T-helper 2 cell treated with Interferon-gamma antibody and Interleukin-4, amounts not matched to agents 100 ng/mL and 5 ng/mL, for 36 hours (primary cell): ENCODE results near the gene SGCD. TPM values are rescaled to one million over a fixed set of nuclear protein-coding genes. Genes with fewer than 3 reads are reported as not detected.

Experiments
- intact Hi-C: fragments of 100-400 bp; cut with micrococcal nuclease; formaldehyde crosslinking; loops from one replicate; pipeline ENCODE4 v1.15.1; 2023
- total RNA-seq: library from RNA; stranded (reverse); gene quantifications from 2 replicates; pipeline ENCODE4 v1.2.3, GENCODE V29; 2022

Gene SGCD
- total RNA-seq, 1 donor from 2014 or later: not detected

DNA sequence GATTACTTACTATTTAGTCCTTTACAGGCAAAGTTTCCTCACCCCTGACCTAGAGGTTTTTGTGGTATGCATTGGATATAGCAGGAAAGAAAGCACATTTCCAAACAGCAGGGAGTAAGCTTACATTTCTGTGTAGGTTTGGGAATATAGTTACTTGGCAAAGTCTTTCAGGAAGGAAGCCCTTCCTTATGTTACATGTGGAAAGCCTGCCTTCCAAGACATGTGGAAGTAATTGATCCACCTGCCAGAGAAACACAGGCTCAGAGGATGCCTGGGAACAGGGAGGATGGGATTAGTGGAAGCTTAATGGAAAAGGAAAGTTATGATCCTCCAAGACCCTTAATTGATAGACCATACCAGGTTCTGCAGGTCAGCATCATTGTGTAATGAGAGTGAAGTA, 435.8 kb downstream of the SGCD start:
- intact Hi-C loops: no loop called here

DNA sequence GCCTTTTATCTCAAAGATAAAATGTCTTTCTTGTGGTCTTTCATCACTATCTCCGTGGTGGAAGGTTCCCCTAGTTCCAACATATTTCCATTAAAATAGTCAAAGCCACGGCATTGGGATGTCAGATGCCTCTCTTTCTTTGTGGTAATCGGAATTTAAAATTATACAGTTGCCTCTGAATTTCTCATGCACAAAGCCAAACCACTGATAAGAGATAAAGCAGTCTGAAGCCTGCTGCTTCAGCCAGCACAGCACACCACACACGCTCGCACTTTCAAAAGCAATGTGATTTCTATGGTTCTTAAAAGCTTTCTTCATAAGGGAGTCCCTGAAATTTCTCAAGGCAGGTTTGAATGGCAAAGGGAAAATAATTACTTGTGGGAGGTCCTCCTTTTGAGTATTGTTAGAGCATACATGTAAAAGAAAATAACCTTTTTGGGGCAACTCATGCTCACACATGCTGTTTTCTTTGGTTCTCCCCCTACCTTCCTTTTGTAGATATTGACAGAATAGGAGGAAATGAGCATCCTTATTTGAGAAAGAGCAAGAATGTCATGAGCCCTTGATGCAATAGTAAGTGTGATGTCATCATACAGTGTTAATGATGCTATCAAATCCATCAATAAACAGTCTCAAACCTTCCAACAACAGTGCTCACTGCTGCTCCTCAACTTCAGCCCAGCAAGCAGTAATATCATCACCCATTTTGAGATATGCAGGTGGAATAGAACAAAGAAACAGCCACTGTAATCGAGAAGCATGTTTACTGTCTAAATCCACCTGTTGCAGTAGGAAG, 437.4 kb downstream of the SGCD start:
- intact Hi-C loops: no loop called here

DNA sequence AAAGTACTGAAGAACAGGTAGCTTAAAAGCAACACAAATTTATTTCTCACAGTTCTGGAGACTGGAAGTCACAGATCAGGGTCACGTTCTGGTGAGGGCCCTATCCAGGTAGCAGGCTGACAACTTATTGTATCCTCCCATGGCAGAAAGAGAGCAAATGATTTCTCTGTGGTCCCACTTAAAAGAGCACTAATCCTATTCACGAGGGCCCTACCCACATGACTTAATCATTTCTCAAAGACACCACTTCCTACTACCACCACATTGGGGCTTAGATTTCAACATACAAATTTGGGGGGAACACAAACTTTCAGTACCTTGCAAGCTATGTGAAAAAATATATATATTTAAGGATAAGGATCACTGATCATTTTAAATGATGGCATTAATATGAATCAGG, 447.3 kb downstream of the SGCD start:
- intact Hi-C loops: no loop called here

DNA sequence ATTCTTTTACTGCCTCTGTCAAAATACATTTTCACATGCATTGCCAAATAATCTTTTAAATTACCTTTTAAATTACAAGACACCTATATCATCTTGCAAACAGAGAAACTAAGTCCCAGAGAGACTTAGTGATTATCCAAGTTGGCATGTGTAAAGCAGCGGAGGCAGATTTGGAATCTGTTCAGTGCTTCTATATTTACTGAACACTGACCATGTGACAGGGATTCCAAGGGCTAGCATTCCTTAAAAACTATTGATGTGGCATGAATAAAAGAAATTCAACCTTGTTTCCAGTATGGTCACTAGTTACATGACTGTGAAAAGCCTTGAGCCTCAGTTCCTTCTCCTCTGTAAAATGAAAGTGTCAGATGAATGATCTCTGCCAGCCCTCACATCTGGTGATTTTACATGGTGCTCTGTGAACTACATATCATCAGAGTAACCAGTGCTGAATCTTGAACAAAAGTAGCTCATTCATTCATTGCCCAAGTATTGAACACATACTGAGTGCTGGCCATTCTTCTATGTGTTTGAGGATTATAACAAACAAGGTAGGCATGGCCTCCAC, 451.3 kb downstream of the SGCD start:
- intact Hi-C loops: no loop called here

DNA sequence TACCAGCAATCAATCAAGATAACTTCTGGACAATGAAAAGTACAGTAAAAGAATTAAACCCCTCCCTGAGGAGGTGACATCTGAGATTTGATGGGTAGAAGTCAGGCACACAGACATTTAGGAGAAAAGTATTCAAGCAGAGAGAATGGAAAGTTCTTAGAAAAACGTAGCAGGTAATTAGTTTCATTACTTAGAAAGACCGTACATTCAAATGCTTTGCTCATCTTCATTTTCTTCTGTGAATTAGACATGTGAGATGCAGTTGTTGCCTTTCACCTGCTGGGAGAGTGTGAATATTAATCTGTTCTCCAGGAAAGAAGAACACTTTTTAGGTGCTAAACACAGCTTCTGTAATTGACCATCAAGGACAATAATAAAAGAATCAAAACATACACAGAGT, 451.8 kb downstream of the SGCD start:
- intact Hi-C loops: no loop called here

DNA sequence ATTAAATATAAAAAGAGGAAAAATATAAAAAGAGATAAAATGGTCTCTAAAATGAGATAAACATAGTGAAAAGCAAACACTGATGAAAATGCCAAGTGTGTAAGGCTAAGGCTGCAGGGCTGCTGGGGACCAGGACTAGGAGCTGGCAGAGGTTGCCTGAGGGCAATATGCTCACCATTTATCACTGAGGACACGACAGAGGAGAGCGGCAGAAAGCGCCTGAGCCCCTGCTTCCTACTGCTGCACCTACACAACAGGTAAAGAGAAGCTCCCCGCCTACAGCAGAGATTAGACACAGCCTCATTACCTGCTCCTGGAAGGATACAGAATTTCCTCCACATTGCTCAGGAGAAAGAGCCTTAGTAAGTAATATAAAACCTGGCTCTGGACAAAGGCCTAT, 452.5 kb downstream of the SGCD start:
- intact Hi-C loops: no loop called here

DNA sequence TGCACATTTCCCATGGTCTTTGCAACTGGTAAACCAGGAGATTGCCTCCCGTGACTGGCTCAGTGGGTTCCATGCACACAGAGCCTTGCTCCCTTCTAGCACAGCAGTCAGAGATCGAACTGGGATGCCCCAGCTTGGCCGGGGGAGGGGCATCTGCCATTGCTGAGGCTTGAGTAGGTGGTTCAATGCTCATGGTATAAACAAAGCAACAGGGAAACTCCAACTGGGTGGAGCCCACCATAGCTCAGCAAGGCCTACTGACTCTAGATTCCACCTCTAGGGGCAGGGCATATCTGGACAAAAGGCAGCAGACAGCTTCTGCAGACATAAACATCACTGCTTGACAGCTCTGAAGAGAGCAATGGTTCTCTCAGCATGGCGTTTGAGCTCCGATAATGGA, 456.1 kb downstream of the SGCD start:
- intact Hi-C loops: no loop called here

DNA sequence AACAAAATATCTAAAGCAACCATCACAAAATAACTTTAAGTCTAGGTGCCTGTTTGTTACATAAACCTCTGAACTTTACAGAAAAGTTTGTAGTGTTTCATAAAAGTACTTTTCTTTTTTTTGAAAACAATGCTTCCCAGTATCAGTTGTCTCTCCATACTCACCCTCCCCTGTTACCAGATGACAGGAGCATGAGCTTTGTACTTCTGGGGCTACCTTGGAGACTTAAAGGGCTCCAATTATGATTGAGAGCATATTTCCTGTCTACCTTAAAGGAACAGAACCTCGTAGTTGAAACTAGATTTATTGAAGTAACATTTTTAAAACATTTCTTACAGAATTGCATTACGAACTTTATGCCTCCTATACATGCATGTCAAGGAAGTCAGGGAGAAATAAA, 467.7 kb downstream of the SGCD start:
- intact Hi-C loops: no loop called here

DNA sequence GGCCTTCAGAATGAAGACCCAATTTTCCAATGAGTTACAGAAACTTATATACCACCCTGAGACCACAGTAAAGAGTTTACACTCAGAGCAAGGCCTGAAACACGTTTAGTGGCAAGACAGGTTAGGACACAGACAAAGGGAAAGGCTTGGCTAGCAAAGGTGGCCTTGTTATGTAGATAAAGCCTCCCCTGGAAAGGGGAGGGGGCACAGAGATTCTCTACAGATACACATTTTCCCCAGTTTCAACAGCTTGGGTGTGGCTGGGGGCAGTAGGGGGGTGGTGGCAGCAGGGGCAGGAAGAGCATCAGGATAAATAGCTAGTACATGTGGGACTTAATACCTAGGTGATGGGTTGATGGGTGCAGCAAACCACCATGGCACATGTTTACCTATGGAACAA, 471.2 kb downstream of the SGCD start:
- intact Hi-C loops: no loop called here

DNA sequence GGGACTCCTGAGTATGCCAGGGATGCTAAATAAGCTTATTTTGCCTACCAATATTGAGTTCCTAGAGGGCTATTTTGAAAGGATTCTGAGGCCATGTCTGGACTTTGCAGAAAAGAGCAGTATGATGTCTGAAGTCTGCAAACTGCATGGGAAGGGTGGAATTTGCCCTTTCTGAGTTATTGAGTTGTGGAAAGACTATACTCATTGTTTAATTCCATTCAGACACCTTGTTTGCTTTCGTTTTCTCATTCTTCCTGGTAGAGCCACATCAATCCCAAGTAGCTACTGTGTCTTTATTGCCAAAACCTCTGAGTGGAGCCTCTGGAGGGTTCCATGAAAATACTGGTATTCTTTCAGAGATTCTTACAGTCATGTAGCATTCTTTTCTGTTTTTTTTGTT, 472.2 kb downstream of the SGCD start:
- intact Hi-C loops: no loop called here

DNA sequence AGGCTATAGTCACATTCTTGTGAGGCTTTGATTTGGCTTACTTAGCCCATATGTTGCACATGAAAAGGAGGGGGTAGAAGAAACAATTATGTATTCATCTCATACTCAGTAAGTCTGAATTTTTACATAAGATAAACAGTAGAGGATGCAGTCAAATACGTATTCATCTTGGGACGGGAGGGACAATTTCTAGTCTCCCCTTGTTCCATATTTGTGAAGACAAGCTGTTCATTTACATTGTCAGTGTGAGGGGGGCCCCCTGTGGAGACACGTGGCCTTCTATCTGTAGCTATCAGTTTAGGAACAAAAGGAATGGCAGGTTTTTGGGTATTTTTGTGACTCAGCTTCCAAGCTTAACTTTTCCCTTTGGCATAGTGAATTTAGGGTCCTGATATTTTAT, 474.0 kb downstream of the SGCD start:
- intact Hi-C loops: no loop called here

DNA sequence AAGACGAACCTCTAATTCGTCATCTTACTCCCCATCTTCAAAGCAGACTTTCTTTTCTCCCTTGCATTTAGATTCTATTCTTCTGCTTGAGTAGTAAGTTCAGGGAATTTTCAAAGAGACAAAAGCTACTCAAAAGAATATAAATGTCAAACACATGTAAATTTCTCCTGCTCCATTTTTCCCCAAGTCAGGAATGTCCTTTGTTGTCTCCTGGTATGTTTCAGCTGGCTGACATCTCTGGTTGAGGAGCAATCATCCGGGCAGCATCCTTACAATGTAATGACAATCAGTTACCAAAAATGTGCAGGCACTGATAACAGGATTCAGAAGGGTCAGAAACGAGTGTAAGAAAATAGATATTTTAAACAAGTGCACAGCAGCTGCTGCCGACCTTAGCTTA, 475.5 kb downstream of the SGCD start:
- intact Hi-C loops: no loop called here

DNA sequence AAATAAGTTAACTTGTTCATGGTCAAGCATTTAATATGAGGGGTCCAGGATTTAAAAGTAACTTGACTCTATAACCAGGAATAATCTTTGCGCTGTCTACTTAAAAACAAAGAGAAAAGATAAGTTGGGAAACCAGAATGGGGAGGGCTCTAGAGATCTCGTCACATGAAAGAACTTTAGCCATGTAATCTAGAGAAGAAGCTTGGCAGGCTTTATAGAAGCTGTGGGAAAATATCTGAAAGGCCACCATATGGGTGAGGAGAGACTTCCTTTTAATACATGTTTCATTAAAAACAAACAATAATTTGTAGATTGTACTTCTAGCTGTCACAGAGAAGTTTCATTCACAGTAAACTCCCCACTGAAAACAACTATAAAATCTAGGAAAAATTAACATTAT, 476.4 kb downstream of the SGCD start:
- intact Hi-C loops: no loop called here

DNA sequence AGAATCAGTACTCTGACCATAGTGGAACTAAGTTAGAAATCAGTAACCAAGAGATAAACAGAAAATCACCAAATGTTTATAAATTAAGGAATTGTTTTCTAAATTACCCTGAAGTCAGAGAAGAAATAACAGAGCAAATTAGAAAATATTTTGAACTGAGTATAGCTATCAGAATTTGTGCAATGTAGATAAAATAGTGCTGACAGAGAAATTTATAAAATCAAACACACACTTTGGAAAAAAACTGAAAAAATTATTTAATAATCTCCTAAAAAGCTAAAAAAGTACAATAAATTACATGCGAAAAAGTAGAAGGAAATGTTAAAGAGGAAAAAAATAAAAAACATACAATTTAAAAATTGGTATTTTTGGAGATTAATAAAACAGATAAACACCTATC, 486.0 kb downstream of the SGCD start:
- intact Hi-C loops: no loop called here

DNA sequence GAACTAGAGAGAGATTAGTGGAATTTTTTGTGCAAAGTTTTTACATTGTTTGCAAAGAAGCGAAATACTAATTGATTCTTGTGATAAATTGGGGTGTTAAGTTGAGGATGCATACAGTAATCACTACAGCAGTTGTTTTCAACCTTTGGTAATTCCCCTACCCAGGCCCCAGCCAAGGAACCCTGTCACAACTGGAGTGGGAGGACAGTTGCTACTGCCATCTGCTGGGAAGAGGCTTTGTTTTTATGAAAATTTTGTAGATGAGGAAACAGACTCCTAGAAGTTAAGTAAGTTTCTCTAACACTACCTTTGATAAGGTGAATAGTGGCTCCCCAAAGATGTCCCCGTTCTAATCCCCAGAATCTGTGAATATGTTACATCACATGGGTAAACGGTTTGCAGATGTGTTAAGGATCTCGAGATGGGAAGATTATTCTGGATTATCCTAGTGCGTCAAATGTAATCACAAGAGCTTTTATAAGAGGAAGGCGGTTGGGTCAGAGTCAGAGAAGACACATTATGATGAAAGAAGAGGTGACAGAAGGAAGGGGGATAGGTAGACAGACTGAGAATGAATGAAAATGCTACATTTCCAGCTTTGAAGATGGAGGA, 489.1 kb downstream of the SGCD start:
- intact Hi-C loops: no loop called here
